AG09319 (cell line): ENCODE data around the gene KPNA3.

ENCODE experiments used
- DNase-seq: peaks from one replicate; pipeline ENCODE4 v3.0.0-alpha.2; 2010; ENCODE audit warnings: low read depth; ENCODE audit errors: extremely low read depth
- TF ChIP-seq, protein P1 (sequence below): IDR thresholded peaks from 2 replicates; pipeline ENCODE4 v1.5.1; 2011; ENCODE audit warnings: low read depth, mild to moderate bottlenecking, inconsistent platforms, low read length, moderate library complexity

KPNA3 gene, protein sequence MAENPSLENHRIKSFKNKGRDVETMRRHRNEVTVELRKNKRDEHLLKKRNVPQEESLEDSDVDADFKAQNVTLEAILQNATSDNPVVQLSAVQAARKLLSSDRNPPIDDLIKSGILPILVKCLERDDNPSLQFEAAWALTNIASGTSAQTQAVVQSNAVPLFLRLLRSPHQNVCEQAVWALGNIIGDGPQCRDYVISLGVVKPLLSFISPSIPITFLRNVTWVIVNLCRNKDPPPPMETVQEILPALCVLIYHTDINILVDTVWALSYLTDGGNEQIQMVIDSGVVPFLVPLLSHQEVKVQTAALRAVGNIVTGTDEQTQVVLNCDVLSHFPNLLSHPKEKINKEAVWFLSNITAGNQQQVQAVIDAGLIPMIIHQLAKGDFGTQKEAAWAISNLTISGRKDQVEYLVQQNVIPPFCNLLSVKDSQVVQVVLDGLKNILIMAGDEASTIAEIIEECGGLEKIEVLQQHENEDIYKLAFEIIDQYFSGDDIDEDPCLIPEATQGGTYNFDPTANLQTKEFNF

DNA sequence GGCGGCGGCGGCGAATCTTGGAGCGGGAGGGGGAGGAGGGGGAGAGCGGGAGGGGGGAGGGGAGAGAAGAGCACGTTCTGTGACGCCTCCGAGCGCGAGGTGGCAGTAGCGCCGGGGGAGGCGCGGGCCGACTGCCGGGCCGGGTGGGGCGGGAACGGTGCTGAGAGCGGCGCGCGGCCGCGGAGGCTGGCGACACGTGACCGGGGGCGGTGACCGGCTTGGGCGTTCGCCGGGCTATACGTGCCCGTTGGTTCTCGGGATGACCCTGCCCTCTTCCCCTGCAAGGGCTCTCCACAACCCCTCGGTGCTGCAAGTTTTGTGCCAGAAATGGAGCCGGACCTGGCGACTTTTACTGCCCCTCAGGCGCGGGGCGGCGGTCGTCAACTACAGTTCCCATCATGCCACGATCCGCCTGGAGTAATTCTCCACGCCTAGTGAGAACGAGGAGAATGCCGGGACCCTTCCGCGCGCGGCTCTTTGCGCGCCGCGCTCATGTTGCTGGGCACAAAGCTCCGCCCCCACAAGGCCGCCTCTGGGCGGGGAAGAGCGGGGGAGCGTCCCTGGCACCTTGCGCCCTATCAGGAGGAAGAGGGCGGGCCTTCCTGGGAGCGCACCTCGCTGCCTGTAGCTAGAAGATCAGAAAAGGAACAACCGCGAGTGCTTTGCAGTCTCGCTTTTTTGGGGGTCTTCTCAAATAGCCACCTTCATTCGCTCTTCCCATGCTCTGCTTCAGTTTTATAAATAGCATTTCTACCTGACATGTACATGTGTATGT, at the start of gene KPNA3:
KPNA3 (minus strand) TSS at position 133 of the 775 bp plus-strand sequence. CDS start 176 bp downstream, outside the sequence.
- TF ChIP-seq, protein P1, sequence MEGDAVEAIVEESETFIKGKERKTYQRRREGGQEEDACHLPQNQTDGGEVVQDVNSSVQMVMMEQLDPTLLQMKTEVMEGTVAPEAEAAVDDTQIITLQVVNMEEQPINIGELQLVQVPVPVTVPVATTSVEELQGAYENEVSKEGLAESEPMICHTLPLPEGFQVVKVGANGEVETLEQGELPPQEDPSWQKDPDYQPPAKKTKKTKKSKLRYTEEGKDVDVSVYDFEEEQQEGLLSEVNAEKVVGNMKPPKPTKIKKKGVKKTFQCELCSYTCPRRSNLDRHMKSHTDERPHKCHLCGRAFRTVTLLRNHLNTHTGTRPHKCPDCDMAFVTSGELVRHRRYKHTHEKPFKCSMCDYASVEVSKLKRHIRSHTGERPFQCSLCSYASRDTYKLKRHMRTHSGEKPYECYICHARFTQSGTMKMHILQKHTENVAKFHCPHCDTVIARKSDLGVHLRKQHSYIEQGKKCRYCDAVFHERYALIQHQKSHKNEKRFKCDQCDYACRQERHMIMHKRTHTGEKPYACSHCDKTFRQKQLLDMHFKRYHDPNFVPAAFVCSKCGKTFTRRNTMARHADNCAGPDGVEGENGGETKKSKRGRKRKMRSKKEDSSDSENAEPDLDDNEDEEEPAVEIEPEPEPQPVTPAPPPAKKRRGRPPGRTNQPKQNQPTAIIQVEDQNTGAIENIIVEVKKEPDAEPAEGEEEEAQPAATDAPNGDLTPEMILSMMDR, result no peak; the same call in 1 of the 2 replicates
- peak; percentile 88 for DNase-seq

DNA sequence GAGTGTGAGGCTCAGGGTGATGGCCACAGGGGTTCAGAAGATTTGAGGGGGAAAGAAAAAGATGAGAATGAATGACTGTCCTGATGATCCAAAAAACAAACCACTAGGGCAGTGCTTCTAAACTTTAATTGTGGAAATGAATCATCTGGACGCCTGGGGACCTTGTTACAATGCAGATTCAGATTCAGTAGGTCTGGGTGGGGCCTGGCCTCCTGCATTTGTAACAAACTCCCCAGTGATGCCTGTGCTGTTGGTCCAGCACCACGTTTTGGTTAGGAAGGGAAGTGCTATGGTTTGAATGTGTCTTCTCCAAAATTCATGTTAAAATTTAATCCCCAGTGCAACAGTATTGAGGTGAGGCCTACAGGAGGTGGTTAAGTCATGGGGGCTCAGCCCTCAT, 49.5 kb upstream of the KPNA3 start:
- DNase-seq, result no peak

DNA sequence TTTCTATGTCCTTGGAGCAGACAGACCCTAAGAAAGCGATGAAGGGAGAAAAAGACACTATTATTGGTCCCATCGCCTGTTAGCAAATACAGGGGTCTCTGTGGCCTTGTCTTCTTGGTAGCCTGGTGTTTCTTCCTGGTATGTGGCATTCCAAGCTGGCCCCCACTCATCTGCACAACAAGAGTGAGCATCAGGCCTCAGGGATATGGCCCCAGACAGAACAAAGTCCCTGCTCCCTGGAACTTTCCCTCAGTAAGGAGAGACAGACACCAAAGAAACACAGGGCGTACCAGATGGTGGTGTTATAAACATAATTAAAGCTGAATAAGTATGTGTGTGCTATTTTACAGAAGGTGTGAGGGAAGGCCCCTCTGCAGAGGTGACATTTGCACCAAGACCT, 48.2 kb upstream of the KPNA3 start:
- TF ChIP-seq, protein P1, result no peak
- DNase-seq, result no peak

More for the DNA sequence above, 49.5 kb upstream of the KPNA3 start:
- TF ChIP-seq, protein P1, result no peak

DNA sequence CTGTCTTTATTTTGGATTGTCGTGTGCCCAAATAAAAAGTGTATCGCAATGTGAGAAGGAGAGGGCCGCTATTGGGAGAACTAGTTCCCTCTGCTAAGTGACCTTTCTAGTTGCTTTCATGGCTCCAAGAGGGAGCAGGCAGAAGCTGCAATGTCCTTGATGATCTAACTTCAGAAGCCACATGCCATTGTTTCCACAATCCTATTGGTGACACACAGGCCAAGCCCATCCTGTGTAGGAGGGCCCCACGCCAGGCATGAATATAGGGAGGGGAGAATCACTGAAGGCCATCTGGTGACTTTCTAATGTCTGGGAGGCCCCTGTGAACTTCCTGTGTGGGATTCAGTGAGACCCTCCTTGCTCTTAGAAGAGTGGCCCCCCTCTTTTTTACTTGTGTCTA, 47.8 kb upstream of the KPNA3 start:
- DNase-seq, result no peak
- TF ChIP-seq, protein P1, result no peak

DNA sequence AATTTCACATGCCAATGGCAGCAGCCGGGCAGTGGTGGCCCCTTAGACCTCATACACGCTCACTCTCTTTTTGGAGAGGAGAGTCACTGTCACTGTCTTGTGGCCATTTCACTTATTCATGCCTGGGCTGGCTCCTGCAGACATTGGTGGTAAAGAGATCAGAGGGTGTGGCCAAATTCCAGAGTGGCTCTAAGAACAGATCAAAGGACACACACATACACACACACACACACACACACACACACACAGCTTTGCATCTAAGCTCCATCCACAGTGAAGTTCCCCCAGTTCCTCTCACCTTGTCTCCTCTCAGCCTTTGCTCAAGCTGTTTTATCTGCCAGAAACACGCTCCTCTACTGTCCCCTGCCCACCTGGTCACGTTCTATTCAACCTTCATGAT, 46.5 kb upstream of the KPNA3 start:
- no peak for DNase-seq
- TF ChIP-seq, protein P1, result no peak

DNA sequence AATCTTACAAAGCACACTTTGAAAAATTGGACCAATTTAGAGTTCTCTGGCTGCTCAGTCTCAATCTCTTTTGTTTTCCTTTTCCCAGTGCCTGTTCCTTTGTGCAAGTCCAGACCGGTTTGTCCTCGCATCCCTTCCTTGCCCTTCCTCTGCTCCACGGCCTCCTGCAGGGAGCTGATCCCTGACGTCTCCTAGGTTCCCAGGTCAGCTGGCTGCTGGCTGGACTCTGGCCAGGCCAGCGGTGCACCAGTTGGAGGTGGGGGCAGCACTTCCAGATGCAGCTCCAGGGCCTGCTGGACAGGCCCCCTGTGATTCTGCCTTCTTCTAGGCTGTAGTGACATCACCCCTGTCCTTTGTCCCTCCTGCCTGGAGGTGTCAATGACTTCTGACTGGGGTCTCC, 44.0 kb upstream of the KPNA3 start:
- TF ChIP-seq, protein P1, result no peak
- DNase-seq, result no peak

DNA sequence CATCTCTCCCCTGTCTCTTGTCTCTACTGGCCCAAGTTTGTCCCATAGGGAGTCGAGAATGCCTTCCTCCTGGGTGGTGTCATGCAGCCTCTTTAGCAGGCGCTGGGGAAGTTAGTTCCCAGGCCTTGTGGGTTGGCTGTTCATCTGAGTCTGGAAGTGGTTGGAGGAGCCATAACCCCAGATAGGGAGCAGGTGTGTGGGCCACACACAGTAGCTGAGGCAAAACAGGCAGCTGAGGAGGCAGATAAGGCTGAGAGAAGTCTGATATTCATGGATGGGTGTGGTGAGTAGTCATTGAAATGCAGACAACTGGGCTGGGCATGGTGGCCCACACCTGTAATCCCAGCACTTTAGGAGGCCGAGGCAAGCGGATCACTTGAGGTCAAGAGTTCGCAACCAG, 40.9 kb upstream of the KPNA3 start:
- TF ChIP-seq, protein P1, result no peak
- no peak for DNase-seq
